Erythroblast (primary cell): ENCODE data around the gene ADAMTSL1.

Source experiments
- GATA1 ChIP-seq: IDR thresholded peaks from 2 replicates; pipeline ENCODE4 v1.6.1; 2011; ENCODE audit warnings: low read depth, mild to moderate bottlenecking, control low read depth, low read length, moderate library complexity
- POLR2A ChIP-seq: IDR thresholded peaks from 2 replicates; pipeline ENCODE4 v1.6.1; 2011; ENCODE audit warnings: mild to moderate bottlenecking, low read length

DNA sequence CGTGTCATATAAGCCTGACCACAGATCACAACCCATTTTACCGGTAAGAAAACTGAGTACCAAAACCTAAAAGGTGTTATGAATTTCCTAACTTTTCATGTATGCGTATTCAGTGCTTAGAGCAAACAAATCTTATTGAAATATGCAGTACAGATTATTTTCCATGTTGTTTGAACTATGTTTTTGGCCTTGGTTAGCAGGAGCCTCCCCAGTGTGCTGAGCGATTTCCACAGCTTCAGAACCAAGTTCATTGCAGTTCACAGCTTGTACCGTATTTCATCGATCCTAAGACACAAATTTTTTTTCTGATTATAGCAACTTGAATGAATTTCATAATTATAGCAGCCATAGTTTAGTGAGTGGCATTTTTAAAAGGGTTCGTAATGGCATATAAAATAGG, 13.7 kb downstream of the ADAMTSL1 start:
- TF ChIP-seq POLR2A, result no peak
- TF ChIP-seq GATA1, result no peak
